ENCODE results near the gene SHCBP1. TPM values are rescaled to one million over a fixed set of nuclear protein-coding genes. Genes with fewer than 3 reads are reported as not detected.
A peak's percentile ranks its signal among the peaks of the same experiment; 100 is the strongest.

Gene SHCBP1
- total and polyA plus RNA-seq, 2 experiments from 2014 or later = 7.3 to 14.9 TPM

- TF ChIP-seq REST (IDR thresholded peaks at IDR 0.05; ENCODE audit: unreplicated experiment) (no peak), CTCF (conservative IDR thresholded peaks at IDR 0.05; ENCODE audit: low read depth in 2 of 2) (no peak), EZH2 (IDR thresholded peaks at IDR 0.05; ENCODE audit: low read depth, unreplicated experiment) (no peak)
Measured at GRCh38 chr16:46569231-46569735, 51.9 kb downstream of the SHCBP1 start (continued).

- Histone ChIP-seq H3K4me3 (no peak overlapping the region), H3K4me1 (ENCODE audit: insufficient read depth) (no peaks in the 10 kb centered on the region), H2AFZ (peak overlapping the region; percentile 43; the same call in 1 of the 2 replicates), H4K20me1 (replicated peaks; ENCODE audit: insufficient read depth) (no peaks in the 10 kb centered on the region), H3K9me2 (ENCODE audit: insufficient read depth) (no peaks in the 10 kb centered on the region), H3K27ac (ENCODE audit: low read depth) (no peak overlapping the region), H3K79me2 (replicated peaks; ENCODE audit: insufficient read depth) (no peaks in the 10 kb centered on the region), H3K4me2 (no peak overlapping the region), H3K36me3 (ENCODE audit: insufficient read depth) (no peaks in the 10 kb centered on the region), H3K27me3 (ENCODE audit: insufficient read depth) (no peaks in the 10 kb centered on the region), H3F3A (replicated peaks; ENCODE audit: low read depth) (no peaks in the 10 kb centered on the region)
- ATAC-seq (peak; percentile 29; the same call in 2 of the 3 replicates), DNase-seq (ENCODE audit: low spot score) (no peak)
- H3K27me3 Mint-ChIP-seq (ENCODE audit: insufficient read depth, low read depth, poor library complexity) = peaks cover 2% of the 10 kb centered on the region
- H3K9me3 Mint-ChIP-seq = no peaks in the 10 kb centered on the region
- no peak overlapping the region for H3K27ac Mint-ChIP-seq
- H3K4me3 Mint-ChIP-seq = no peak overlapping the region
- no peaks in the 10 kb centered on the region for H3K36me3 Mint-ChIP-seq (ENCODE audit: low read depth)
- no peaks in the 10 kb centered on the region; the same call in 2 of the 3 replicates for H3K4me1 Mint-ChIP-seq
- TF ChIP-seq ZNF114 (CRISPR knock-in tag; IDR thresholded peaks at IDR 0.05) = no peak
- no peak for TF ChIP-seq STAT1 (IDR thresholded peaks at IDR 0.05; ENCODE audit: unreplicated experiment)
- TF ChIP-seq CREB1 (CRISPR knock-in tag; IDR thresholded peaks at IDR 0.05; ENCODE audit: low read depth) = no peak
- TF ChIP-seq EZH2phosphoT487 (IDR thresholded peaks at IDR 0.05; ENCODE audit: unreplicated experiment) = no peak
- TF ChIP-seq CTCF (conservative IDR thresholded peaks at IDR 0.05; ENCODE audit: low read depth in 2 of 2) = no peak
- TF ChIP-seq REST (IDR thresholded peaks at IDR 0.05; ENCODE audit: unreplicated experiment) = no peak
- no peak for TF ChIP-seq ZNF331 (CRISPR knock-in tag; IDR thresholded peaks at IDR 0.05; ENCODE audit: low read depth)
Measured at GRCh38 chr16:46568472-46569230, 52.5 kb downstream of the SHCBP1 start.
